COLO829 (cell line): ENCODE results near the gene TKTL2.
"Not testable (repeated sequence)": the region's sequence is repeated elsewhere in the genome, so short reads cannot be mapped to it uniquely, and the experiment has no call there.

Experiments used
- DNase-seq: peaks from one replicate; pipeline ENCODE4 v3.0.0; 2012; ENCODE audit warnings: low spot score

TKTL2 gene

GRCh38 chr4:163447481-163447880 lies 26.1 kb downstream of the TKTL2 start:
- DNase-seq, result no peak

- not testable (repeated sequence) for DNase-seq
Observed at GRCh38 chr4:163447023-163447422, 26.5 kb downstream of the TKTL2 start.

- no peak for DNase-seq
Observed at GRCh38 chr4:163440040-163440439, 33.5 kb downstream of the TKTL2 start.
